ENCODE data around the gene SHTN1.

The SHTN1 gene

DNA sequence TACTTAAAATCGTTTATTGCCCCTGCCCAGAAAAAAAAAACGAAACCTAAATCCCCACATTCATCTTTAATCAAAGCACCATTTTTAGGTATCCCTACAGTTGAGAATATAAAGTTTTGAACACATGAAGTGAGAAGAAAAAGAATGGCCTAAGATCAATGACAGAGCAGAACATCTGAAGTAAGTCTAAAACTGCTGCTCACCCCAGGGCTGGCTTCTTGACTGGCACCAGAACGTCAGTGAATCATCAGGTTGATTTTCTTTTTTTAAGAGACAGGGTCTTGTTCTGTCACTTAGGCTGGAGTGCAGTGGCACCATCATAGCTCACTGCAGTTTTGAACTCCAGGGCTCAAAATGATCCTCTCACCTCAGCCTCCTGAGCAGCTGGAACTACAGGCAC lies 24.9 kb downstream of the SHTN1 start (continued):
- TF ChIP-seq PATZ1 (CRISPR knock-in tag; IDR thresholded peaks at IDR 0.05; ENCODE audit: borderline replicate concordance) (no peak), ZNF8 (CRISPR knock-in tag; IDR thresholded peaks at IDR 0.05) (no peak), ZFP3 (CRISPR knock-in tag; IDR thresholded peaks at IDR 0.05) (no peak), ESRRG (CRISPR knock-in tag; IDR thresholded peaks at IDR 0.05) (no peak), TOX (CRISPR knock-in tag; IDR thresholded peaks at IDR 0.05; ENCODE audit: borderline replicate concordance) (no peak)

DNA sequence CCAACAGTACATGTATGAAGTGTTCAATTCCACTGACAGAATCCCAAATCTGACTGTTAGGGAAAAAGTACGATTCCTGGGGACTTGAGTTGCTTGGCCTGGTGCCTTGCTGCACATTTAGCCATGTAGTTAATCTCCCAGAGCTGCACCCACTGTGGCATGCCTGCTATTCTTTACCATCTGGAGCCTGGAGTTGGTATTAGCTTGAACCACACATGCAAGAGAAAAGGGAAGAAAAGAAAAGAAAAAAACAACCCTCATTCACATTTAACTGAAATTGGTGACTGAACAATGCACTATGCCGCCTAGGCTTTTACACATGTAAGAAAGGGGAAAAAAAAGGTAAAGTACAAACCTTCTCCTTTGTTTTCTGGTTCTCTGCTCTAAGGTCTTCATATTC lies 26.1 kb downstream of the SHTN1 start:
- no peak for ATAC-seq
- TF ChIP-seq ARNTL (CRISPR knock-in tag; IDR thresholded peaks at IDR 0.05; ENCODE audit: borderline replicate concordance, low read depth) (no peak), ESRRG (CRISPR knock-in tag; IDR thresholded peaks at IDR 0.05) (no peak), ZNF8 (CRISPR knock-in tag; IDR thresholded peaks at IDR 0.05) (no peak), BACH2 (CRISPR knock-in tag; IDR thresholded peaks at IDR 0.05; ENCODE audit: borderline replicate concordance) (no peak), ZC3H10 (CRISPR knock-in tag; IDR thresholded peaks at IDR 0.05) (no peak), ISL1 (CRISPR knock-in tag; IDR thresholded peaks at IDR 0.05) (no peak), PATZ1 (CRISPR knock-in tag; IDR thresholded peaks at IDR 0.05; ENCODE audit: borderline replicate concordance) (no peak), TOX (CRISPR knock-in tag; IDR thresholded peaks at IDR 0.05; ENCODE audit: borderline replicate concordance) (no peak), PPARA (CRISPR knock-in tag; IDR thresholded peaks at IDR 0.05; ENCODE audit: borderline replicate concordance) (no peak), RARB (CRISPR knock-in tag; IDR thresholded peaks at IDR 0.05) (no peak), ZNF565 (CRISPR knock-in tag; conservative IDR thresholded peaks at IDR 0.05; ENCODE audit: low read depth) (no peak), SNAI2 (CRISPR knock-in tag; IDR thresholded peaks at IDR 0.05) (no peak), CSDC2 (CRISPR knock-in tag; IDR thresholded peaks at IDR 0.05) (no peak), TCF4 (CRISPR knock-in tag; IDR thresholded peaks at IDR 0.05; ENCODE audit: borderline replicate concordance) (no peak), ZFP3 (CRISPR knock-in tag; IDR thresholded peaks at IDR 0.05) (no peak), GLIS3 (CRISPR knock-in tag; IDR thresholded peaks at IDR 0.05) (no peak)
- TF ChIP-seq, protein P1, sequence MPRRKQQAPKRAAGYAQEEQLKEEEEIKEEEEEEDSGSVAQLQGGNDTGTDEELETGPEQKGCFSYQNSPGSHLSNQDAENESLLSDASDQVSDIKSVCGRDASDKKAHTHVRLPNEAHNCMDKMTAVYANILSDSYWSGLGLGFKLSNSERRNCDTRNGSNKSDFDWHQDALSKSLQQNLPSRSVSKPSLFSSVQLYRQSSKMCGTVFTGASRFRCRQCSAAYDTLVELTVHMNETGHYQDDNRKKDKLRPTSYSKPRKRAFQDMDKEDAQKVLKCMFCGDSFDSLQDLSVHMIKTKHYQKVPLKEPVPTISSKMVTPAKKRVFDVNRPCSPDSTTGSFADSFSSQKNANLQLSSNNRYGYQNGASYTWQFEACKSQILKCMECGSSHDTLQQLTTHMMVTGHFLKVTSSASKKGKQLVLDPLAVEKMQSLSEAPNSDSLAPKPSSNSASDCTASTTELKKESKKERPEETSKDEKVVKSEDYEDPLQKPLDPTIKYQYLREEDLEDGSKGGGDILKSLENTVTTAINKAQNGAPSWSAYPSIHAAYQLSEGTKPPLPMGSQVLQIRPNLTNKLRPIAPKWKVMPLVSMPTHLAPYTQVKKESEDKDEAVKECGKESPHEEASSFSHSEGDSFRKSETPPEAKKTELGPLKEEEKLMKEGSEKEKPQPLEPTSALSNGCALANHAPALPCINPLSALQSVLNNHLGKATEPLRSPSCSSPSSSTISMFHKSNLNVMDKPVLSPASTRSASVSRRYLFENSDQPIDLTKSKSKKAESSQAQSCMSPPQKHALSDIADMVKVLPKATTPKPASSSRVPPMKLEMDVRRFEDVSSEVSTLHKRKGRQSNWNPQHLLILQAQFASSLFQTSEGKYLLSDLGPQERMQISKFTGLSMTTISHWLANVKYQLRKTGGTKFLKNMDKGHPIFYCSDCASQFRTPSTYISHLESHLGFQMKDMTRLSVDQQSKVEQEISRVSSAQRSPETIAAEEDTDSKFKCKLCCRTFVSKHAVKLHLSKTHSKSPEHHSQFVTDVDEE (CRISPR knock-in tag; IDR thresholded peaks at IDR 0.05): no peak
- TF ChIP-seq, protein P2, sequence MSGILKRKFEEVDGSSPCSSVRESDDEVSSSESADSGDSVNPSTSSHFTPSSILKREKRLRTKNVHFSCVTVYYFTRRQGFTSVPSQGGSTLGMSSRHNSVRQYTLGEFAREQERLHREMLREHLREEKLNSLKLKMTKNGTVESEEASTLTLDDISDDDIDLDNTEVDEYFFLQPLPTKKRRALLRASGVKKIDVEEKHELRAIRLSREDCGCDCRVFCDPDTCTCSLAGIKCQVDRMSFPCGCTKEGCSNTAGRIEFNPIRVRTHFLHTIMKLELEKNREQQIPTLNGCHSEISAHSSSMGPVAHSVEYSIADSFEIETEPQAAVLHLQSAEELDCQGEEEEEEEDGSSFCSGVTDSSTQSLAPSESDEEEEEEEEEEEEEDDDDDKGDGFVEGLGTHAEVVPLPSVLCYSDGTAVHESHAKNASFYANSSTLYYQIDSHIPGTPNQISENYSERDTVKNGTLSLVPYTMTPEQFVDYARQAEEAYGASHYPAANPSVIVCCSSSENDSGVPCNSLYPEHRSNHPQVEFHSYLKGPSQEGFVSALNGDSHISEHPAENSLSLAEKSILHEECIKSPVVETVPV (CRISPR knock-in tag; IDR thresholded peaks at IDR 0.05): no peak

DNA sequence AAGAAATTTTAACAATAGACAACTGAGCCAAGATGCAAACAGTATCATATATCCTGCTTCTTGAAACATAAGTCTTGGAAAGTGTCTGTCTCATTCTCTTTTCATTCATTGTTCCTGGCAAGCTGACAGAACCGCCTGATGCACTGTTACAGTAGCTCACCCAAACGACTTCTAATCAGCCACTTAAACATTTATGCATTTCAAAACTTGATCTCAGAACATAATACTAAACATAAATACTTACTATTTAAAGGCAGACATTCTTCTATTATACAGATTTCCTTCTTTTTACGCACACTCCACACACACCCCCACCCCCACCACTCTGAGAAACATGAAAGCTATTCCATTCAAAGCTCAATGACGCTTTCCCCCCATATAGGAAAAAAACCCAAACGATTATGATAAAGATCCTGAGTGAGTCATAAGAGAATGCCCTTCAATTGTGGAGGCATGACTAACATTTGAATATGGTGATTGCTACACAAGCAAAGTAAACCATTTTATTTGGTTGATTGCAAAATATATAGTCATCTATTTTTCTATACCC lies 30.5 kb downstream of the SHTN1 start:
- no peak for TF ChIP-seq ZFP30 (CRISPR knock-in tag; IDR thresholded peaks at IDR 0.05)
- peak; percentile 91 for TF ChIP-seq ZFP3 (CRISPR knock-in tag; IDR thresholded peaks at IDR 0.05)
- no peak for TF ChIP-seq ZNF8 (CRISPR knock-in tag; IDR thresholded peaks at IDR 0.05)
- TF ChIP-seq ESRRG (CRISPR knock-in tag; IDR thresholded peaks at IDR 0.05): no peak
- no peak for TF ChIP-seq POU6F1 (CRISPR knock-in tag; IDR thresholded peaks at IDR 0.05; ENCODE audit: borderline replicate concordance, low read depth)
- no peak for TF ChIP-seq ARNTL (CRISPR knock-in tag; IDR thresholded peaks at IDR 0.05; ENCODE audit: borderline replicate concordance, low read depth)
- peak; percentile 43 for TF ChIP-seq ISL1 (CRISPR knock-in tag; IDR thresholded peaks at IDR 0.05)
- no peak for TF ChIP-seq CSDC2 (CRISPR knock-in tag; IDR thresholded peaks at IDR 0.05)
- TF ChIP-seq PATZ1 (CRISPR knock-in tag; IDR thresholded peaks at IDR 0.05; ENCODE audit: borderline replicate concordance): peak; percentile 89; the same call in 1 of the 2 replicates
- TF ChIP-seq SNAI2 (CRISPR knock-in tag; IDR thresholded peaks at IDR 0.05): no peak
- TF ChIP-seq GLIS3 (CRISPR knock-in tag; IDR thresholded peaks at IDR 0.05): no peak
- no peak for TF ChIP-seq TCF4 (CRISPR knock-in tag; IDR thresholded peaks at IDR 0.05; ENCODE audit: borderline replicate concordance)
- ATAC-seq: peak; percentile 91

Measured in SK-N-SH treated with all-trans-retinoic acid at 6 μM for 48 hours (cell line).